Colonic mucosa (tissue), 4 donors: ENCODE results near the gene GBF1. TPM values are rescaled to one million over a fixed set of nuclear protein-coding genes. Genes with fewer than 3 reads are reported as not detected.

Source experiments
- DNase-seq: peaks from one replicate; pipeline ENCODE4 v3.0.0-alpha.2; 2020
- H3K27ac ChIP-seq: fragments of 200-600 bp; one replicate; pipeline ENCODE4 v1.8.0; 2021
- H3K27me3 ChIP-seq: fragments of 200-600 bp; one replicate; pipeline ENCODE4 v1.8.0; 2021
- H3K36me3 ChIP-seq: fragments of 200-600 bp; one replicate; pipeline ENCODE4 v1.8.0; 2021
- H3K4me1 ChIP-seq: fragments of 200-600 bp; one replicate; pipeline ENCODE4 v1.8.0; 2021; ENCODE audit warnings: mild to moderate bottlenecking
- H3K4me3 ChIP-seq: fragments of 200-600 bp; one replicate; pipeline ENCODE4 v1.8.0; 2021
- H3K9ac ChIP-seq, 2 donors: one replicate each; pipeline ENCODE4 v1.7.0; 2013; ENCODE audit warnings: control low read depth in 2 of 2, low read depth in 2 of 2, low read length in 2 of 2
- H3K9me3 ChIP-seq: fragments of 200-600 bp; one replicate; pipeline ENCODE4 v1.8.0; 2021
- CTCF ChIP-seq: fragments of 200-600 bp; IDR thresholded peaks from one replicate; pipeline ENCODE4 v1.8.0; 2022; ENCODE audit warnings: antibody characterized with exemption, mild to moderate bottlenecking
- intact Hi-C: fragments of 100-400 bp; cut with DNase I; formaldehyde crosslinking; loops from one replicate; pipeline ENCODE4 v1.14.1; 2022
- total RNA-seq, 2 donors: library from RNA; stranded (reverse); fragmentation: NEBNext Ultra II Directional in 1 of 2; extraction: Animal tissue kit (Norgen Biotek cat#: 25700) in 1 of 2; gene quantifications; one replicate each; pipeline ENCODE4 v1.2.1, GENCODE V29; 2021
- donor health status: healthy.
- donor health status: DM: no; HTN: no; CAD: no.
- donor health status: DM: no; HTN: no; CAD: no.

GBF1 gene
- total RNA-seq, 2 donors from 2014 or later: 59.8 to 73.4 TPM

DNA sequence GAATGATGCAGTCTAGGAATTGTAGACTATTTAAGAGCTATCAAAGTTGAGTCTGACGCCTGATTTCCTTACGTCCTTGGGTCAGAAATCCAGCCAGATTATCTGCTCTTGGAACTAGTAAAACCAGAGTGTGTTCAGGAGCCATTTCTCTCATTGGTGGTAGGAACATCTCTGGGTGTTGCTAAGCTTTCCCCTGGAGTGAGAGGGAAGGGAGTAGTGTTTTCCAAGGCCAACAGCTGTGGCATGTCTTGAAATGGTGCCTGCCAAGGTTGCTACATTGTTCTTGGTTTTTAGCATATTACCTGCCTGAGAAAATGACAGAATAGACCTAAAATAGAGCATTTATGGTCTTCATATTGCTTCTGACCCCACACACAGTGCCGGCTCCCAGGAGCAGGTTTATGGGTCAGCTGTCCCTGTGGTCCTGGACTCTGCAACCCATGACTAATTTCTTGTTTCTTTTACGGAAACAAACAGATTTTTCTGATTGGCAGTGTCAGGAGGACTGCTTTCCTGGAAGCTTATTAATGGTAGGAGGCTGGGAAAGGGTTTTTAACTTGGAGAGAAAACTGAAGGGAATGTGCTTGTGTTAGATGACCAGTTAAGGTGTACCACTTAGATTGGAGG is 17.5 kb downstream of the GBF1 start:
- intact Hi-C loops: no loop called here
- Histone ChIP-seq H3K36me3 (peaks cover 12% of the 10 kb centered on the region), H3K27ac (no peak overlapping the region), H3K27me3 (no peaks in the 10 kb centered on the region), H3K4me1 (no peaks in the 10 kb centered on the region), H3K9me3 (no peaks in the 10 kb centered on the region), H3K9ac (no peak overlapping the region), H3K4me3 (no peak overlapping the region)
- DNase-seq: no peak
- no peak for TF ChIP-seq CTCF

GRCh38 chr10:102264371-102264770 is 19.0 kb downstream of the GBF1 start:
- intact Hi-C loops: no loop called here
- no peaks in the 10 kb centered on the region for H3K9me3 ChIP-seq
- no peaks in the 10 kb centered on the region for H3K4me1 ChIP-seq
- H3K27me3 ChIP-seq: no peaks in the 10 kb centered on the region
- no peak overlapping the region for H3K9ac ChIP-seq
- DNase-seq: no peak
- no peak overlapping the region for H3K4me3 ChIP-seq
- peaks cover 4% of the 10 kb centered on the region for H3K36me3 ChIP-seq
- no peak for TF ChIP-seq CTCF
- no peak overlapping the region for H3K27ac ChIP-seq

- no peak for DNase-seq
- H3K9ac ChIP-seq: no peak overlapping the region
- H3K4me1 ChIP-seq: no peaks in the 10 kb centered on the region
- H3K4me3 ChIP-seq: no peak overlapping the region
- H3K36me3 ChIP-seq: no peaks in the 10 kb centered on the region
- no peaks in the 10 kb centered on the region for H3K9me3 ChIP-seq
- no peaks in the 10 kb centered on the region for H3K27me3 ChIP-seq
- no peak for TF ChIP-seq CTCF
- intact Hi-C loops: no loop called here
- no peak overlapping the region for H3K27ac ChIP-seq
Measured at GRCh38 chr10:102266670-102267069, 21.3 kb downstream of the GBF1 start.

GRCh38 chr10:102267748-102268147 is 22.4 kb downstream of the GBF1 start:
- no peak overlapping the region for H3K4me3 ChIP-seq

GRCh38 chr10:102268375-102268888 is 23.1 kb downstream of the GBF1 start:
- no peak overlapping the region for H3K27ac ChIP-seq

More at GRCh38 chr10:102267748-102268147, 22.4 kb downstream of the GBF1 start:
- Histone ChIP-seq H3K9ac (no peak overlapping the region), H3K27me3 (no peaks in the 10 kb centered on the region), H3K9me3 (no peaks in the 10 kb centered on the region), H3K4me1 (no peaks in the 10 kb centered on the region), H3K36me3 (no peaks in the 10 kb centered on the region), H3K27ac (no peak overlapping the region)
- intact Hi-C loops: no loop called here
- TF ChIP-seq CTCF: no peak
- DNase-seq: no peak

More at GRCh38 chr10:102268375-102268888, 23.1 kb downstream of the GBF1 start:
- no peaks in the 10 kb centered on the region for H3K4me1 ChIP-seq
- no peak overlapping the region for H3K4me3 ChIP-seq
- no peaks in the 10 kb centered on the region for H3K36me3 ChIP-seq
- intact Hi-C loops: no loop called here
- no peak for DNase-seq
- no peaks in the 10 kb centered on the region for H3K9me3 ChIP-seq
- no peak overlapping the region for H3K9ac ChIP-seq
- no peak for TF ChIP-seq CTCF
- no peaks in the 10 kb centered on the region for H3K27me3 ChIP-seq
